Skeletal muscle tissue (tissue), 4 donors: Measurements from ENCODE around the gene NPC2. TPM values are rescaled to one million over a fixed set of nuclear protein-coding genes. Genes with fewer than 3 reads are reported as not detected.
"Not testable (repeated sequence)": the region's sequence is repeated elsewhere in the genome, so short reads cannot be mapped to it uniquely, and the experiment has no call there.

Experiments used
- H3K27ac ChIP-seq: one replicate; pipeline ENCODE4 v1.7.0; 2013; ENCODE audit warnings: mild to moderate bottlenecking, low read depth, low read length, inconsistent platforms
- H3K27me3 ChIP-seq, 3 donors: one replicate each; pipeline ENCODE4 v1.7.0; 2013; ENCODE audit warnings: low read length in 3 of 3; ENCODE audit not compliant: control insufficient read depth in 3 of 3, insufficient read depth in 3 of 3
- H3K36me3 ChIP-seq, 3 donors: one replicate each; pipeline ENCODE4 v1.7.0; 2013; ENCODE audit warnings: low read length in 3 of 3; ENCODE audit not compliant: control insufficient read depth in 3 of 3, insufficient read depth in 3 of 3
- H3K4me1 ChIP-seq, 3 donors: one replicate each; pipeline ENCODE4 v1.7.0; 2013; ENCODE audit warnings: low read length in 3 of 3, mild to moderate bottlenecking in 3 of 3; ENCODE audit not compliant: control insufficient read depth in 3 of 3, insufficient read depth in 3 of 3
- H3K4me3 ChIP-seq, 3 donors: one replicate each; pipeline ENCODE4 v1.7.0; 2013; ENCODE audit warnings: low read length in 3 of 3
- H3K9ac ChIP-seq, 3 donors: one replicate each; pipeline ENCODE4 v1.7.0; 2013; ENCODE audit warnings: low read length in 3 of 3, mild to moderate bottlenecking in 3 of 3, moderate library complexity in 2 of 3, low read depth in 1 of 3
- H3K9me3 ChIP-seq, 3 donors: one replicate each; pipeline ENCODE4 v1.7.0; 2013; ENCODE audit warnings: low read length in 3 of 3; ENCODE audit not compliant: control insufficient read depth in 3 of 3
- total RNA-seq: library from RNA; depleted of rRNA; stranded (reverse); fragments of >200 nt; gene quantifications from one replicate; pipeline ENCODE4 v1.2.3, GENCODE V29; 2014
- donor health status: Osteomylitis.

Gene NPC2
- total RNA-seq = 104 TPM

GRCh38 chr14:74492776-74493342 is at the start of gene NPC2:
Gene NPC2 (minus strand): TSS chr14:74493305. CDS start chr14:74493274, 31 bp downstream.
- no peaks in the 10 kb centered on the region for H3K9me3 ChIP-seq
- peaks cover 2 to 4% (median 3%) of the 10 kb centered on the region in 3 donors for H3K36me3 ChIP-seq
- H3K27ac ChIP-seq = peak within 1 kb of the TSS; percentile 98
- H3K4me3 ChIP-seq = peak within 1 kb of the TSS; percentile 95 to 99 (median 98)
- H3K9ac ChIP-seq = peak within 1 kb of the TSS; percentile 98
- peaks cover 12 to 28% (median 19%) of the 10 kb centered on the region in 3 donors for H3K4me1 ChIP-seq
- H3K27me3 ChIP-seq = no peaks in the 10 kb centered on the region

- no peaks in the 10 kb centered on the region for H3K4me1 ChIP-seq
- H3K27ac ChIP-seq = no peak overlapping the region
- peaks cover 0 to 5% (median 0%) of the 10 kb centered on the region in 3 donors for H3K36me3 ChIP-seq
- H3K27me3 ChIP-seq = peaks cover 2 to 5% (median 5%) of the 10 kb centered on the region in 3 donors
- no peaks in the 10 kb centered on the region for H3K9me3 ChIP-seq
- no peak overlapping the region for H3K9ac ChIP-seq
- H3K4me3 ChIP-seq = no peak overlapping the region
Observed at GRCh38 chr14:74542056-74542685, 49.1 kb upstream of the NPC2 start.

GRCh38 chr14:74541225-74541624 is 48.1 kb upstream of the NPC2 start:
- Histone ChIP-seq H3K9ac (no peak overlapping the region), H3K36me3 (peaks cover 0 to 5% (median 0%) of the 10 kb centered on the region in 3 donors), H3K4me1 (no peaks in the 10 kb centered on the region), H3K27ac (no peak overlapping the region), H3K4me3 (no peak overlapping the region), H3K27me3 (peaks cover 0 to 5% (median 0%) of the 10 kb centered on the region in 3 donors), H3K9me3 (no peaks in the 10 kb centered on the region)

GRCh38 chr14:74539503-74539902 is 46.4 kb upstream of the NPC2 start:
- Histone ChIP-seq H3K27ac (no peak overlapping the region), H3K36me3 (peaks cover 0 to 5% (median 0%) of the 10 kb centered on the region in 3 donors), H3K4me3 (no peak overlapping the region), H3K9ac (no peak overlapping the region), H3K4me1 (no peaks in the 10 kb centered on the region), H3K27me3 (peaks cover 0 to 6% (median 0%) of the 10 kb centered on the region in 3 donors), H3K9me3 (no peaks in the 10 kb centered on the region)

- H3K4me3 ChIP-seq = no peak overlapping the region
- H3K9me3 ChIP-seq = no peaks in the 10 kb centered on the region
- no peak overlapping the region for H3K27ac ChIP-seq
- H3K36me3 ChIP-seq = peaks cover 0 to 5% (median 0%) of the 10 kb centered on the region in 3 donors
- H3K4me1 ChIP-seq = no peaks in the 10 kb centered on the region
- H3K9ac ChIP-seq = no peak overlapping the region
- peaks cover 0 to 6% (median 0%) of the 10 kb centered on the region in 3 donors for H3K27me3 ChIP-seq
Observed at GRCh38 chr14:74538411-74539391, 45.6 kb upstream of the NPC2 start.

GRCh38 chr14:74536336-74536735 is 43.2 kb upstream of the NPC2 start:
- H3K9ac ChIP-seq, H3K4me3 ChIP-seq, H3K36me3 ChIP-seq, H3K9me3 ChIP-seq, H3K27ac ChIP-seq, H3K4me1 ChIP-seq, H3K27me3 ChIP-seq: not testable (repeated sequence)

GRCh38 chr14:74535756-74536325 is 42.7 kb upstream of the NPC2 start:
- H3K4me3 ChIP-seq = no peak overlapping the region
- H3K27me3 ChIP-seq = peaks cover 0 to 6% (median 0%) of the 10 kb centered on the region in 3 donors
- no peaks in the 10 kb centered on the region for H3K9me3 ChIP-seq
- no peak overlapping the region for H3K9ac ChIP-seq
- no peak overlapping the region for H3K27ac ChIP-seq
- no peaks in the 10 kb centered on the region for H3K4me1 ChIP-seq
- peaks cover 0 to 7% (median 3%) of the 10 kb centered on the region in 3 donors for H3K36me3 ChIP-seq

- Histone ChIP-seq H3K9me3 (no peaks in the 10 kb centered on the region), H3K27ac (no peak overlapping the region), H3K4me1 (no peaks in the 10 kb centered on the region), H3K9ac (no peak overlapping the region), H3K36me3 (peaks cover 0 to 3% (median 3%) of the 10 kb centered on the region in 3 donors), H3K4me3 (no peak overlapping the region), H3K27me3 (peaks cover 0 to 6% (median 0%) of the 10 kb centered on the region in 3 donors)
Observed at GRCh38 chr14:74533576-74533975, 40.5 kb upstream of the NPC2 start.

GRCh38 chr14:74532246-74532645 is 39.1 kb upstream of the NPC2 start:
- no peak overlapping the region for H3K27ac ChIP-seq
- no peak overlapping the region for H3K9ac ChIP-seq

More at GRCh38 chr14:74532246-74532645, 39.1 kb upstream of the NPC2 start:
- Histone ChIP-seq H3K36me3 (peaks cover 0 to 3% (median 3%) of the 10 kb centered on the region in 3 donors), H3K4me3 (no peak overlapping the region), H3K4me1 (peaks cover 0 to 1% (median under 1%) of the 10 kb centered on the region in 3 donors), H3K27me3 (peaks cover 0 to 6% (median 0%) of the 10 kb centered on the region in 3 donors), H3K9me3 (no peaks in the 10 kb centered on the region)
